HG03521 (cell line): ENCODE measurements around the gene SLC39A11.

Experiments
- ATAC-seq: cut with Tn5 transposase; IDR thresholded peaks from one replicate; pipeline ENCODE4 v1.9.1; 2021; ENCODE audit warnings: mild to moderate bottlenecking, moderate library complexity; ENCODE audit not compliant: unreplicated experiment

SLC39A11 gene

GRCh38 chr17:72984145-72984925, 108.2 kb downstream of the SLC39A11 start:
- ATAC-seq: no peak

GRCh38 chr17:72982680-72983079, 109.8 kb downstream of the SLC39A11 start:
- ATAC-seq: no peak

- no peak for ATAC-seq
Observed at GRCh38 chr17:72978593-72979218, 113.8 kb downstream of the SLC39A11 start.

GRCh38 chr17:72977771-72978417, 114.6 kb downstream of the SLC39A11 start:
- ATAC-seq: no peak

GRCh38 chr17:72976971-72977770, 115.3 kb downstream of the SLC39A11 start:
- no peak for ATAC-seq

GRCh38 chr17:72975509-72975908, 117.0 kb downstream of the SLC39A11 start:
- ATAC-seq: no peak

GRCh38 chr17:72974605-72975232, 117.8 kb downstream of the SLC39A11 start:
- ATAC-seq: no peak

GRCh38 chr17:72972263-72972951, 120.1 kb downstream of the SLC39A11 start:
- ATAC-seq: no peak

- no peak for ATAC-seq
Observed at GRCh38 chr17:72971226-72971880, 121.1 kb downstream of the SLC39A11 start.

- ATAC-seq: no peak
Observed at GRCh38 chr17:72970797-72971196, 121.7 kb downstream of the SLC39A11 start.

GRCh38 chr17:72970246-72970645, 122.2 kb downstream of the SLC39A11 start:
- no peak for ATAC-seq

GRCh38 chr17:72969293-72969906, 123.1 kb downstream of the SLC39A11 start:
- ATAC-seq: no peak

GRCh38 chr17:72968798-72969197, 123.7 kb downstream of the SLC39A11 start:
- ATAC-seq: no peak

GRCh38 chr17:72967977-72968585, 124.4 kb downstream of the SLC39A11 start:
- ATAC-seq: no peak

- ATAC-seq: no peak
Observed at GRCh38 chr17:72967277-72967970, 125.1 kb downstream of the SLC39A11 start.

GRCh38 chr17:72962106-72962505, 130.4 kb downstream of the SLC39A11 start:
- no peak for ATAC-seq

GRCh38 chr17:72955391-72956140, 136.9 kb downstream of the SLC39A11 start:
- ATAC-seq: no peak
